NOMO-1 treated with DMSO at 0.1 percent for 48 hours (cell line): ENCODE data around the gene DNLZ.
"Not testable (repeated sequence)": the region's sequence is repeated elsewhere in the genome, so short reads cannot be mapped to it uniquely, and the experiment has no call there.

Experiments used
- DNase-seq: peaks from one replicate; lab custom pipeline; 2025; ENCODE audit not compliant: unreplicated experiment; lab: John Stamatoyannopoulos, UW

DNLZ gene

DNA sequence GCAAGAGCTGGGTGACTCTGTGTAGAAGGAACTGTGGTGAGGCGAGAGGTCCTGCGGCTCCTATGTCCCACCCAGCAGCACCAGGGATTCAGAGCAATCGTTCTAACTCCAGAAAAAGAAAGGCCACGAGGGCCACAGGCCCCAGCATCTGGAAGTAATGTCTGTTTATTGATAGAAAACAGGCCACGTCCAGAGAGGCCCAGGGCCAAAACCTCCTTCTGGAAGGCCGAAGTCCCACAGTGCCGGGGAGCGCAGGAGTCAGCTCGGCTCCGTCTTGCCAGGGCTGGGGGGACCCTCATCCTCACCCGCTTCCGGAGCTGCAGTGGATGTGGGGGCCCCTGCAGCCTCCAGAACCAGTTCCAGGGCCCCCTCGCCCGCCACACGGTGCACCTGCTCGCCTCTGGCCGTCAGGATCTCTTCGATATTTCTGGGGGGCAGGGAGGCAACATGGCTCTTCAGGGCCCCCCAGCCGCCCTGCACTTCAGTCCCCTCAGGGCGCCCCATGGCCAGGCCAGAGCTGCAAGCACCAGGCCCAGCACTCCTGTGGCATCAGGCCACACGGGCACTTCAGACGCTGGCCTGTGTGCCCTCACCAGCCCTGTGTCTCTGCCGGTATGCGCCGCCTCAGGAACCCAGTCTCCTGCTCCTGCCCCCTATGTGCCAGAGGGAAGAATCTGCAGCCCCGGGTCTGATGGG is 1.6 kb downstream of the DNLZ start:
- no peak for DNase-seq

DNA sequence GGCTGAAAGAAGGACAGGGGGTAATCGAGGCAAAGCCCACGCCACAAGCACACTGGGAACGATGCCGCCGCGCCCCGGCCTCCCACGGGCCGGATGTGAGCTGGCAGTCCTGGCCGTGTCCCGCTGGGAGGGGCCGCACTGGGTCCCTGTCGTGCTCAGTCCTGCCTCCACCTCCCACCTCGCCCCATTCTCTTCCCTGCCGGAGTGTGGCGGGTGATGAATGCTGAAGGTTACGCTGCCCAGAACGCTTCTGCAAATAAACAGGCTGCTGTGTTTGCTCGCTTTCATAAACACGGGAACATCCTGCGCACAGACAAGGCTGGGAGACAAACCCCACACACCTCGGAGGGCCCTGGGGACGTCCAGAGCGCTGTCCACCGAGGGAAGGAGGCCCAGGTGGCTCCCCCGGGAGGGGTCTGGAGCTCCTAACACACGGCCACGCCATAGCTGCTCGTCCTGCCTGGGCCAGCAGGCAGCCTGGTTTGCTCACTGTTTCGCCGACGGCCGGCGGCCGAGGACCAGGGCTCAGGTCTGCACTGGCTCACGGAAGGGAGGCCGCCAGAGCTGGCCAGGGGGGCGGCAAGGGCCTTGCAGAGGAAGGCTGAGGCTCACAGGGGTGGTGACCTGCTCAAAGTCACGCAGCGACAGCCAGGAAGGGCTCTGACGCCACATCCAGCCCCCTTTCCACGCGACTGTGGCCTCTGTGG is 2.3 kb downstream of the DNLZ start:
- no peak for DNase-seq

DNA sequence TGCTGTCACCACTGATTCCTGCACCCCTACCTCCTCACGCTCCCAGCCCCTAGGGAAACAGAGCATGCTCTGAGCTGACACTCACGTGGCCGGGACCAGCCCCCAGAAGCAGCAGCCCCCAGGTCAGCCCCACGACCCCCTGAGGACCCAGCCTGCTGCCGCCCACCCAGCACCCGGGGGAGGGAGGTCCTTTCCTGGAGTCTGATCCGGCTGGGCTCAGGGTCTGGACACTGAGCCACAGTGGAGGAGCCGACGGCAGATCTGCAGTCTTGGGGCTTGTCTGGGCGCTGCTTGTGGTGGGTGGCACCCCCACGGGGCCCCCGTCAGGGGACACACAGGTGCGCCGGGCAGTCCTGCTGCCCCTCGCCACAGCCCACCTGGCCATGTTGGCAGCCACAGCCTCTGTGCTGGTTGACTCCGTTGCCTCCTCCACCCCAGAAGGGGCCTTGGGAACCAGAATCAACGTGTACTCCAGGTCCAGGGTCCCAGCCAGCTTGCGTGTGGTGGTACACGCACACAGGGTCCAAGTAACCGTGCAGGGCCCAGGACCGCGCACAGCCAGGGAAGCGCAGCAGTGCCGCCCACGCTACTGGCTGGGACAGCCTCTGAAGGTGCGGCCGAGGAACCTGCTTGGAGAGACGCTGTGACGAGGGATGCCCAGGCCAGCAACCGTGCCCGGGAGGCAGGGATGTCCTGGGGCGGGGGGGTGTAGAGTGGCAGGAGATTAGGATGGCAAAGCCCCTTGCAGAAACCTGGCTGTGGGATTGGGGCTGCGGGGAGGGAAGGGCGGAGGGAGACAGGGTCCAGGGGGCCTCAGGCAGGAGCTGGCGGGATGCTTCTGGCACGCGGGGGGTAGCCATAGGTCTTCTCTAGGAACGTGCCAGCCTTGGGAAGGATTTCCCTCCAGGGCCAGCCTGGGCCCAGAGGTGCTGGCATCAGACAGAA is 3.5 kb downstream of the DNLZ start:
- DNase-seq, result no peak

DNA sequence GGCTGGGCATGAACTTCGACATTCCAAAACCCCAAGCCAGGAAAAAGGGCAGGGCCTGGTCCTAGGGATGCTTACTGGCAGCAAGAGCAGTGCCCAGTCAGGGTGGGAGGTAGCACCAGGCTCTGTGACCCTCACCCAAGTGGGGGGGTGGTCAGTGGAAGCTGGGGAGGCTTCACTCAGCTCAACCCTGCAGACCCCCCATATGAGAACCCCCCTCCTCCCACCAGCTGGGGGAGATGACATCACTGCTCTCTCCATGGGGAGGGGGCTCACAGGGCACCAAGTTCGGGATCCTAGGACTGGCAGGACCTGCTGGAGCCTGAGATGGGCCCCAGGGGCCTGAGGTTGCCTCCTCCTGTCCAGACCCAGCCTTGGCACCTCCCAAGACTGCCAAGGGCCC is 4.7 kb downstream of the DNLZ start:
- no peak for DNase-seq

DNA sequence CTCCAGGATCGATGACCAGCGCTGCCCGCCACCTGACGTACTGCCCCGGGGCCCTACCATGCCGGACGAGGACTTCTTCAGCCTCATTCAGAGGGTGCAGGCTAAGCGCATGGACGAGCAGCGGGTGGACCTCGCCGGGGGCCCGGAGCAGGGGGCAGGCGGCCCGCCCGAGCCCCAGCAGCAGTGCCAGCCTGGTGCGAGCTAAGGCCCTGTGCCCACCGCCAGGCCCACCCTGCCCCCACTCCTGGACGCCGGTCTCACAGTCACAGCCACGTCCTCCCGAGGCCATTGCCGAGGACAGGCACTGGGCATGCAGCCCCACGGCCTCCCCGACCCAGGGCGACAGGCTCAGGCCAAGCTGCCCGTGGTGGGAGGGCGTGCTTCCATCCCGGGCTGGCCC is 5.5 kb downstream of the DNLZ start:
- DNase-seq, result no peak

DNA sequence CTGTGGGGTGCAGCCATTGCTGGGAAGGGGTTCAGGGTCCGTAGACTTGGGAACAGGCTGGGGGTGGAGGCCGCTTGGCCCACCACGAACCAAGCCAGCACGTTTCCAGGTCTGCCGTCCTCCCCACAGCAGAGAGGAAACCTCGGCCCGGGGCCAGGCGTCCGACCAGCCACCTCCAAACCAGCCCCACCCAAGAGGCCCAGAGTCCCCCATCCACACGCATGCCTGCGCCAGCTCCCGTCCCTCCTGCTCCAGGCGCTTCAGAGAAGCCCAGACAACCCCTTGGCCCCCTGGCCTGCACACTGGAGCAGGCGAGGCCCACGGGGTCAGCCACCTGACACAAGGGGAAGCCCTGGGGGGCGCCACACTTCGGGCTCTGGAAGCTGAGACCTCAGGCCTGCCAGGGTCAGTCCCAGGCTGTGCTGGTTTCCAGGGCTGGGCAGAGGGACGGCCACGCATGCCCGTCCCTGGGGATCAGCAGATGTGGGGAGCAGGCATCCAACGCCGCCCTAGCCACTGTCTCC is 6.3 kb downstream of the DNLZ start:
- no peak for DNase-seq

DNA sequence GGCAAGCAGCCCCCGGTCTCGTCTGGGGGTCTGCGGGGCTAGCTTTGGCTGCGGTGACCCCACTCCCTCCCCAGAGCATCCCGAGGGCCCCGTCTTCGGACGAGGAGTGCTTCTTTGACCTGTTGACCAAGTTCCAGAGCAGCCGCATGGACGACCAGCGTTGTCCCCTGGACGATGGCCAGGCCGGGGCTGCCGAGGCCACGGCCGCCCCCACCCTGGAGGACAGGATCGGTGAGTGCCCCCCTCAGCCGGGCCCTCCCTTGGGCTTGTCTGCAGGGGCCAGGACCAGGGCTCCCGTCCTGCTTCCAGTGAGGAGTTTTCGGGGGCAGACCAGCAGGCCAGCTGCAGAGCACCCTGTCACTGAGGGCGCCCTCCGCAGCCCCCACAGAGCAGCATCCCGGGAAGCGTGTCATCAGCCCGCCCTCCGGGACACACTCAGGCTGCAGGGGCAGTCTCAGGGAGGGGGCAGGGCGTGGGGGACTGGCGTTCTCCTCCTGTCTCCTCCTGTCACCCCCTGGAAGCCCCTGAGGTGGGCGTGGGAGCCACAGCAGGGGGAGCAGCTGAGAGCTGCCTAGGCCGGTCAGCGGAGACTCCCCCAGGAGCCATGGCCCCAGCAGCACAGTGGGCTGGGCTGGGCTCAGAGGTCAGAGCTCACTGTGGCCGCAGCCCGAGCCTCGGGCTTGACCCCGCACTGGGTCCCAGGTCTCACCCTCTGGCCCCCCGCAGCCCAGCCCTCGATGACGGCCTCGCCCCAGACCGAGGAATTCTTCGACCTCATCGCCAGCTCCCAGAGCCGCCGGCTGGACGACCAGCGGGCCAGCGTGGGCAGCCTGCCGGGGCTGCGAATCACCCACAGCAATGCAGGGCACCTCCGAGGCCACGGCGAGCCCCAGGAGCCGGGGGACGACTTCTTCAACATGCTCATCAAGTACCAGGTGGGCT is 7.7 kb downstream of the DNLZ start:
- DNase-seq, result no peak

DNA sequence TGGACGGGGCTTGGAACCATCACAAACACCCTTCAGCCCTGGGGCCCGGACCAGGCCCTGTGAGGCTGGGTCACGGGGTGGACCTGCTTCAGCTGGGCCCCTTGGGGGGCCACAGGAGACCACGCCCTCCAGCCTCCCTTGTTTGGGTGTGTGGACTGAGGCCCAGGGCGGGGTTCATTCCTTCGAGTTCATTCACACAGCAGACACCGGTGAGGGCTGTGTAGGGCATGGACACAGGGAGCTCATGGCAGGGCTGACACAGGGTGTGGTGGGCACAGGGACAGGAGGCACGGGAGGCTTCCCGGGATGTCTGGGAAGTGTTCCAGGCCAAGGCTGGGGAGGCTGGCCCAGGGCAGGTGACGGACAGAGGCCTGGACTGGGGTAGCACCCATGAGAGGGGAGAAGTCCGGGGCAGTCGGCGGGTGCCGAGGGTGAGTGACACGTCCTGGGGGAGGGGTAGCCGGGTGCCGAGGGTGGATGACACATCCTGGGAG is 8.9 kb downstream of the DNLZ start:
- DNase-seq, result no peak

DNA sequence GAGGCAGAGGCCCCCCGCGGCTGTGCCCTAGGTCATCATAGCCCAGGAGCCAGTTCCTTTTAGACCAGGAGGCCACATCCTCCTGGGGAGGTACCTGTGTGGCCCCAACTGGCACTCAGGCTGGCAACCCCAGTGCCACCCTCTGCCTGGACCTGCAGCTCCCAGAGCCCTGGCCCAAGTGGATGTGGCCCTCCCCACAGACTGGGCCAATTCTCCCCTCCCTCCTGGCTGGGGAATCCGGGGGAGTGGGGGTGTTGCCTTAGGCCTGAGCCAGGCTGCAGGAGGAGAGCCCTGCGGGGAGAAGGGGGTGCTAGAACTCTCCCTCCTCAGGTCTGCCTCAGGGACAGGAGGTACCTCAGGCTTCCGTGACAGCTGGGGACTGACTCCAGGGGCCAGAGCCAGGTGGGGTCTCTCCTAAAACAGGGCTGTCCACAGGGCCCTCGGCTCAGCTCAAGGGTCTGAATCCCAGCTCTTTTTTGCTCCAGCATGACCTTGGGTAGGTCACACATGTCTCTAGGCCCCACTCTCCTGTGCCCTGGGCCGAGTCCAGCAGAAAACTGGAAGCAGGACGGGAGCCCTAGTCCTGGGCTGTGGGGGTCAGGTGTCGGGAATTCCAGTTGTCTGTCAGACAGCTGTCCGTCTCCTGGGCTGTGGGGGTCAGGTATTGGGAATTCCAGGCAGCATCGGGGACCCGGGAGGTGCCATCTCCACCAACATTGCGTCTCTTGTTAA is 9.6 kb downstream of the DNLZ start:
- no peak for DNase-seq

DNA sequence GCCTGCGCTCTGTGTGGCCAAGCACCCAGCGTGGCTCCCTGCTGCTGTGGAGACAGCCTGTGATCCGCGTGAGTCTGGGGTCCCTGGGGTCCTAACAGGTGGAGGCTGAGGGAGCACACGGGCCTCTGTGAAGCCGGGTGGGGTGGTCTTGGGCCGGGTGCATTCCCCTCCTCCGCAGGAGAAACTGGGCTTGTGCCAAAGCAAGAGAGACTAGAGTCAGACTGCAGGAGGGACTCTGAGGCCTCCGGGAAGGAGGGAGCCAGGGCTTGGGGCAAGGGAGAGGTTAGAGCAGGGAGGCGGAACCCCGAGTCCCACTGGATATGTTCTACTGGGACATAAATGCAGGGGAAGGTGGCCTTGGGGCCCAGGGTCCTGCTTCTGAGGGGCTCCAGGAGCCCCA is 10.5 kb downstream of the DNLZ start:
- no peak for DNase-seq

DNA sequence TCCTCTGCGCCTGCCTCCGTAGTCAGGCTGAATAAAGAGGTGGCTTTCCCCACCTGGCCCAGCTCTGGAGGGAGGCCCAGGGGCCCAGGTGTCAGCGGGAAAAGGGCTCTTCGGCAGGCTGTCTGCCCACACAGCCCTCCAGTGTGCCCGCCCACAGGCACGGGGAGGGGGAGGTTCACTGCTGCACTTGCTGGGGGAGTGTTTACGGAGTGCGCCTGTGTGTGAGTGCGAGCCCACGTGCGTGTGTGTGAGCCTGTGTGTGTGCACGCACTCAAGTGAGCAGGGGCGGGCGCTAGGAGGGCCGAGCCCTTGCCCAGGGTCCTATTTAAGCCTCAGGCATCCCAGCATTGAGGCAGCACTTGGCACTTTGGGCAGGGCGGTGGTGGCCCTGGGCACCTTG is 10.9 kb downstream of the DNLZ start:
- no peak for DNase-seq

DNA sequence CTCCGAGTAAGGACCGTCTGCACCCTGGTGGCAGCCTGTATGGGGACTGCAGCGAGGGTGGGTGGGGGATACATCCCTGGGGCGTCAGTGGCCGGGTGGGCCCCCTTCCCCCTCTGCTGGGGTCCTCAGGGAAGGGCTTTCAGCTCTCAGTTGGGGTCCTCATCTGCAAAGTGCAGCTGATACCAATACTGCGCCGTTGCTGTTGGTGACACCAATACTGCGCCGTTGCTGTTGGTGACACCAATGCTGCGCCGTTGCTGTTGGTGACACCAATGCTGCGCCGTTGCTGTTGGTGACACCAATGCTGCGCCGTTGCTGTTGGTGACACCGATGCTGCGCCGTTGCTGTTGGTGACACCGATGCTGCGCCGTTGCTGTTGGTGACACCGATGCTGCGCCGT is 11.7 kb downstream of the DNLZ start:
- DNase-seq, result not testable (repeated sequence)

DNA sequence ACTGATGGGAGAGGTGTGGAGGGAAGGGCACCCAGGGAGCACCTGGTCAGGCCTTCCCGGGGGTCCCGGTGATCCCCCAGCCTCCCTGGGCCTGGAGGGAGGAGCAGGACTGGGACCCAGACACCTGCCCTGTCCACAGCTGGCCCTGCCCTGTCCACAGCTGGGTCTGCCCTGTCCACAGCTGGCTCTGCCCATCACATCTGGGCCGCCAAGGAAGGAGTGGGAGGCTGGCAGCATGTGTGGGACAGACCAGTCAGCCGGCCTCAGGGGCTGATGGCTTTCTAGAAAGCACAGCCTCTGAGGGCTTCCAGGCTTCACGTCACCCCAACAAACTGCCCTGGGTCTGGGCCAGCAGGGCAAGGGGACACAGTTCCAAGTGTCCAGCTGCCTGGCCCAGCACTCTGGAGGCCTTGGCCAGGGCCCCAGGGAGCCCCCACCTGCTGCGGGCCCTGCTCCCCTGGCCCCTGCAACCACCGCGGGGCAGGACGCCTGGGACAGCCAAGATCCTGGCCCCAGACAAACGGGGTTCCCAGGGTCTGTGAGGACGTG is 12.2 kb downstream of the DNLZ start:
- DNase-seq, result no peak

DNA sequence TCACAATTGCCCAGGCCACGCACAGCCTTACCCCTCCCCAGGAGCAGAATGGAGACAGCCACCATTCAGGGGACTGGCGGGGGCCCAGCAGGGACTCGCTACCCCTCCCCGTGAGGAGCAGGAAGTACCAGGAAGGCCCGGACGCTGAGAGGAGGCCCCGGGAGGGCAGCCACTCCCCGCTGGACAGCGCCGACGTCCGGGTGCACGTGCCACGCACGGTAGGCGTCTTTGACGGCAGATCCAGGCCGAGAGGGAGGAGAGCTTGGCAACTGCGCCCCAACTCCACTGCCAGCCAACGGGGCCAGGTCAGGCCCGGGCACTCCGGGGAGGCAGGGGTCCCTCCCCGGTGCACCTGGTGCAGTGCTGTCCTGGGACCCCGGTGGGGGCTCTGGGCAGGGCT is 14.0 kb downstream of the DNLZ start:
- no peak for DNase-seq

DNA sequence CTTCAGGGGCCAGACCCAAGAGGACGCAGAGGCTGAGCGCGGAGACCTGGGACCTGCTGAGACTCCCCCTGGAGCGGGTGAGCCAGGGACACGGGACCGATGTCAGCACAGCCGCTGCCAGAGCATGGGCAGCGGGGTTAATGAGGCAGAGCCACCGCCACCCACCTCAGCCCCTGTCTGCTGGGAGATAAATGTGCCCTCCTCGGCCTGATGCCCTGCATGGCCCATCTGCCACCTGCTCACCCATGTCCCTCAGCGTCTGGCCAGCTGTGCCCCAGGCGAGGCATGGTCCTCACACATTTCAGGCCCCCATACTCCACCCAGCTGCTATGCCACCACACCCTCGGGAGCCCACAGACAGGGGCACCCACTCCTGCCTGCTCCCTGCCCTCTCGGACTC is 14.9 kb downstream of the DNLZ start:
- DNase-seq, result no peak

DNA sequence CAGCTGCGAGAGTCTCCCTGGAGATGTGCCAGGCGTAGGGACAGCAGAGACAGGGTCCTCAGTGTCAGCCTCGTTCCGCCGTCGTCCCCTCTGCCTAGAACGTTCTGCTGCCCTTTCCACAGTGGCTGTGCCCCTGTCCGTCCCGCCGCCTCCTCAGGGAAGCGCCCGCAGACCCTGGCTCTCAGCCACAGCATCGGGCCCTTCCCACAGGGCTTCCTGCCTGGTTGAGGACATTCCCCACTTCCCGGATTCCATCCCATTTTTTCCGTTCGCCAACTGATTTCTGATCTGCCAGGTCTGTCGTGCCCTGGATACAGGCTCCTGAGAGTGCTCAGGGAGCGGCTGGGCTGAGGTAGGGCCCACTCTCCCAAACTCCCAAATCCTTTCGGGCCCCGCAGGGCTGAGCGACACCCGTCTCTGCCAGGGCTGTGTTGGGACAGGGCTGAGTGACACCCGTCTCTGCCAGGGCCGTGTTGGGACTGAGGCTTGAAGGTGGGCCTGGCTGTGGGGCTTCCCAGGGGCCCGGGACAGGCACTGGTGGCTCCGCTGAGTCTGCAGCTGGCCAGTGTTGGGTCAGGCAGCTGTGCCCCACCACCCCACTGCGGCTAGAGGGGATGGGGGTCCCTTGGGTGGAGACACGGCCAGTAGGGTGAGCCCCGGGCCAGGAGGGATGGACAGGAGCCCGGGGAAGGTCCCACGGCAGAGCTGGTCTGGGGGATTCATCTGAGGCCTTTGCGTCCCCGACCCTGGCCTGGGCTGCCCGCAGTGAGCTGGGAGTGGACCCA is 15.9 kb downstream of the DNLZ start:
- DNase-seq, result no peak

DNA sequence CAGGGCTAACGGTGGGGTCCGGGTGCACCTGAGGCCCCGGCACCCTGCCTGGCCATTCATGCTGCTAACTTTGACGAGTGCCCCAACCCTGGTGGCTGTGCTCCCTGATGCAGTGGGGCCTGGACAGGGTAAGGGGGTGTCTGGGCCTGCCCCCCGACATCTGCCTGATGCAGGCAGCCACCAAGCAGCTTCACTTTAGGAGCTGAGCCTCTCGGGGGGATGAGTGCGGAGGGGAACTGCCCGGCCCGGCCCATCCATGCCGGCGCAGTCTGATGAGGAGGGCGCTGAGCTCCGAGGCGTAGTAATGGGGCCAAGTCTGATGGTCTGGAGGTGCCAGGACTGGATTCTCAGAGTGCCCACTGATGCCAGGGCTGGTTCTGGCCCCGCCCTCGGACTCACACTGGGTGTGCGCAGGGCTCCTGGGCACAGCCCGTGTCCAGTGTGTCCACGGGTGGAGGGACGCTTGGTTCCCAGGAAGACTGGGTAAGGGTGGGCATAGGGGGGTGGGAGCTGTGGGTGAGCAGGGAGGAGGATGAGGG is 16.5 kb downstream of the DNLZ start:
- DNase-seq, result no peak

DNA sequence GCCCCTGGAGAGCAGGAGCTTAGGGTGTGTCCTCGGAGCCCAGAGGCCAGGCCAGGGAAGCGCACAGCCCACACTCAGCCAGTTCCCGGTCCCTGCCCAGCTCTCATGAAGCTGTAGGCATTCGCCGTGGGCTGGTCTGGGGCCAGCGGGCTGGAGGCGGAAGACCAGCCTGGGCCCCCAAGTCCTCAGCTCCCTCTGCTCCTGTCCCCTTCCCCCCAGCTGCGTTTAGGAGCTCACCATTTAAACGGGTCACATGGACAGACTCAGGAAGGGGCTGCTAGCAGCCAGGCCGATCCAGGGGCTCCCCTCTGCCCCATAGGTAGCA is 17.4 kb downstream of the DNLZ start:
- no peak for DNase-seq
